GM12874 (cell line): ENCODE results near the gene BMP4.

Experiments
- CTCF ChIP-seq: IDR thresholded peaks from 2 replicates; pipeline ENCODE4 v1.5.1; 2011; ENCODE audit warnings: low read depth, mild to moderate bottlenecking, control low read depth, low read length, moderate library complexity; ENCODE audit not compliant: insufficient read depth

The BMP4 gene

GRCh38 chr14:53962953-53963319 is 6.3 kb upstream of the BMP4 start:
- no peak for TF ChIP-seq CTCF

GRCh38 chr14:53958628-53959027 is 2.0 kb upstream of the BMP4 start:
- TF ChIP-seq CTCF = no peak

DNA sequence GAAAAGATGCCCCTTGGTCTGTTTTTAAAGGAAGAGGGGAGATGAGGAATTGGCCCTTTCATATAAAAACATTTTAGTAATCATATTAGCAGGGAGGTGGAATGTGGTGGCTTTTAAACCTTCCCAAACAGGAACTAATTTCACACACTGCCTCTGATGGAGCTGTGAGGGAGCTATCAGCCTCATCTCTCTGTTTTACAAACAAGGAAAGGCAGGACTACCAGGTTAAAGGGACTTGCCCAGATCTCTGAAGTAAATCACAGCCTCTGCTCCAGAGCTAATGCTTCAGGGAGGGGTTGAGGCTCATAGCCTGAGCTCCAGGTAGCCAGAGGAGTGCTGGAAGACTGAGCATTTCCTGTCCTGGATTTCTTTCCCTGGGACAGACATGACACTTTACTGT is 1.1 kb upstream of the BMP4 start:
- no peak for TF ChIP-seq CTCF

GRCh38 chr14:53955671-53956426 is 776 bp downstream of the BMP4 start:
- no peak for TF ChIP-seq CTCF

DNA sequence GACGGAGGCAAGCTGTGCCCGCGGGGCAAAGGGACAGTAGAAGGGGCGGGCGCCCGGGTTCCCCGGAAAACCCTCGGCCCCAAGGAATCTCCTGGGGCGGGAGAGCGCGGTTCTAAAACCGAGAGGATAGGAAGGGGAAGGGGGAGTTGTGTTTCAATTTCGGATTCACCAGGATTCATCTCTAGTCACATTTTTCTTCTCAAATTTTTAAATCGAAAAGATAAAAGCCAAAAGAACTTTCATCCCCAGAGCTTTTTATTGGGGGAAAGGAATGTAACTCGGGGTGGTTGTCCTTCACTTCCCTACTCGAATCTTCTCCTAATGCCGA is 1.4 kb downstream of the BMP4 start:
- TF ChIP-seq CTCF = no peak

DNA sequence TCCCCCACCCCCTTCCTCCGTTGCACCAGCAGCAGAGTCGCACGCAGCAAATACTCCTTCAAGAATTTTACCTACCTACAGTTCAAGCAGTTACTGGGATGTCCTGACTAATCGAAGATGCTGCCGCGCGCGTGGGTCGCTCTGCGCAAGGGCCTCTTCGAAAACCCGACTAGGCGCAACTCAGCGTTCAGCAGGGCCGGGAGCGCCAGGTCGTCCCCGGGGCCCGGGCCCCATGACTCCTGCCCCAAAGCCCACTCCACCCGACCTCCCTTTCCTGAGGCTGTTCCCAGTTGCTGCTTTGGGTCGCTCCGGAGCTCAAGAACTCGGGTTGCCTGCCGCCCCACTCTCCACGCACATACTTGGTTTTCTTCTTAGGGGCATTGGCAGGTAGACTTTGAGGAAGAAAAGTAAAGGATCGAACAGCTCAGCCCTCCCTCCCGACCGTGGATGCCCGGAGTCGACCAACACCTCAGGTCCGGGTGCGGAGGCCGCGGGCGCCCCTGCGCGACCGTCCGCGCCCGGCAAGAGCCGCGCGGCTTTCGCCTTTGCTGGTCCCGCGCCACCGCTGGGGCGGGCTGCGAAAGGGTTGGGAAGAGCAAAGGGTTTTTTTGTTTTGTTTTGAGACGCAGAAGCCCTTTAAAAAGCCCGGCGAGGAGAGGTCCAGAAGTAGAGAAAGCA is 1.9 kb downstream of the BMP4 start:
- no peak for TF ChIP-seq CTCF

DNA sequence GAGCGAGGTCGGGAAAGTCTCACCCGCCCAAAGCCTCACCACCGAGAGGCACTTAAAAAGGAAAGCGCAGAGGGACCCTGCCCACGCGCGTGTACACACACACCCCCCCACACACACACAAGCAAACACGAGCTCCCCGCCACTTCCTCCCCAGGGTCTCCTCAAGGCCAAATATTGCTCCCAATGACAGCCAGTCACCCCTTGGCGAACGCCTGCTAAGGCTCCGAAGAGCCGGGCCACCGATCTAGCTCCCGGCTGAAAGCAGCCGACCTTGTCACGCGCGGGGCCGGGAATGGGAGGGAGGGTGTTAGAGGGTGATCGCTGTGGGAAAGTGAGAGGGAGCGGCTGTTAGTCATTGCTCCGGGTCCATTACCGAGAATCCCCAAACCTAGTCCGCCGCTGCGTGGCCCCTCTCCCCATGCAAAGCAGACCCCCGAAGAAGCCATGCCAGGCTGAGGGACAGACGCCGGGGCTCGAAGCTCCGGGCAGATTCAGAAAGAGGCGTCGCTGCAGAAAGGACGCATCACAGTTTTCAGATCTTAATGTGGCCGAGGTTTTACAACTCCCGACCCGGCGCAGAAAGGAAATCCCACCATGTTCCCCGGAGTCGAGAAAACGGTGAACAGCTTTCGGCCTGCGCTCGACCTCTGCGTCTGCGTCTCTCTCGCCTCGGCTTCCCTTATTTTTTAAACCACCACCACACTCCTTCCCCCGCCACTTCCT is 2.6 kb downstream of the BMP4 start:
- TF ChIP-seq CTCF = no peak
